HG03432 (cell line): ENCODE results near the gene FLT3LG.
A peak's percentile ranks its signal among the peaks of the same experiment; 100 is the strongest.

Experiments used
- ATAC-seq: cut with Tn5 transposase; IDR thresholded peaks from one replicate; pipeline ENCODE4 v1.9.1; 2021; ENCODE audit warnings: mild to moderate bottlenecking, moderate library complexity; ENCODE audit not compliant: unreplicated experiment

The FLT3LG gene

GRCh38 chr19:49507803-49508494 lies 33.9 kb downstream of the FLT3LG start:
- ATAC-seq, result no peak

DNA sequence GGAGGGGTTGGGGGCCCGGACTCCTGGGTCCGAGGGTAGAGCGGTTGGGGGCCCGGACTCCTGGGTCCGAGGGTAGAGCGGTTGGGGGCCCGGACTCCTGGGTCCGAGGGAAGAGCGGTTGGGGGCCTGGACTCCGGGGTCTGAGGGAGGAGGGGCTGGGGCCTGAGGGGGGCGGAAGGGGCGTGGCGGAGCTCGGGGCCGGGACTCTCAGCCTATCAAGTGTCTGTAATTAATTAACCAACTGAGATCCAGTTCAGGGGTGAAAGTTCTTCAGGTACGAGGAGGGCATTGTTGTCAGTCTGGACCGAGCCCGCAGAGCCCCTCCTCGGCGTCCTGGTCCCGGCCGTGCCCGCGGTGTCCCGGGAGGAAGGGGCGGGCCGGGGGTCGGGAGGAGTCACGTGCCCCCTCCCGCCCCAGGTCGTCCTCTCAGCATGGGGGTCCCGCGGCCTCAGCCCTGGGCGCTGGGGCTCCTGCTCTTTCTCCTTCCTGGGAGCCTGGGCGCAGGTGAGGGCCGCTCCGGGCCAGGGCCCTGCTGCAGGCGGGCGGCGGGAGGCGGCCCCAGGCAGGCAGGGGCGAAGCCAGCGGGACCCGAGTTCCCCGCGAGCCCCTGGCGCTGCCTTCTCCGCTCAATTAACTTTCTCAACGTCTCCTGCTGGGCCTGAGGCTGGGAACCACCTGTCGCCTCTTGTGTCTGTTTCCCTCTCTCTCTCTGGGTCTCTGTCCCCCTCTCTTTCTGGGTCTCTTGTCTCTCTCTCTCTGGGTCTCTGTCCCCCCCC lies 39.1 kb downstream of the FLT3LG start:
- no peak for ATAC-seq

GRCh38 chr19:49513746-49514118 lies 39.7 kb downstream of the FLT3LG start:
- no peak for ATAC-seq

GRCh38 chr19:49514151-49514550 lies 40.1 kb downstream of the FLT3LG start:
- no peak for ATAC-seq

GRCh38 chr19:49515767-49516166 lies 41.8 kb downstream of the FLT3LG start:
- no peak for ATAC-seq

DNA sequence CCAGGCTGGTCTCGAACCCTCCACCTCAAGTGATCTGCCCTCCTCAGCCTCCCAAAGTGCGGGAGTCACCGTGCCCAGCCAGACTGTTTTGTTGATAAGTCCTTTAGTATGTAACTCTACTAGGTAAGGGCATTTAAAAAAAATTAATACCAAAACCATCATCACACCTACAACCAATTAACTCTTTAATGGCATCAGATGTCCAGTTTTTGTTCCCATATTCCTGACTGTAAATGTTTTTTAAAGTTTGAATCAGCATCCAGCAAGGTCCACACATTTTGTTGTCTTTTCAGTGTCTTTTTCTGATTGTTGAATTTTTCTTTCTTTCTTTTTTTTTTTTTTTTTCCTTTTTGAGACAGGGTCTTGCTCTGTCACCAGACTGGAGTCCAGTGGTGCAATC lies 44.0 kb downstream of the FLT3LG start:
- no peak for ATAC-seq

- ATAC-seq, result no peak
Measured at GRCh38 chr19:49520705-49521319, 46.8 kb downstream of the FLT3LG start.

- no peak for ATAC-seq
Measured at GRCh38 chr19:49524812-49525455, 50.9 kb downstream of the FLT3LG start.

- no peak for ATAC-seq
Measured at GRCh38 chr19:49528211-49528771, 54.3 kb downstream of the FLT3LG start.

DNA sequence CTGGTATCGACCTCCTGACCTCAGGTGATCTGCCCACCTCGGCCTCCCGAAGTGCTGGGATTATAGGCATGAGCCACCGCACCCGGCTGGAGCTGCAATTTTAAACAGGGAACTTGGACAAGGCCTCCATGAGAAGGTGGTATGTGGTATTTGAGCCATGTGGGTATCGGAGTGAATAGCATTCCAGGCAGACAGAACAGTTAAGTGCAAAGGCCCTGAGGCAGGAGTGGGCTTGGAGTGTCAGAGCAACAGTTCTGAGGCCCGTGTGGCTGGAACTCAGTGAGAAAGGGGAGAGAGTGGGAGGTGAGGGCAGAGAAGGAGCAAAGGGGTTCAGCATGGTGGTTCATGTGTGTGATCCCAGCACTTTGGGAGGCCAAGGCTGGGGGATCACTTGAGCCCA lies 56.7 kb downstream of the FLT3LG start:
- no peak for ATAC-seq

DNA sequence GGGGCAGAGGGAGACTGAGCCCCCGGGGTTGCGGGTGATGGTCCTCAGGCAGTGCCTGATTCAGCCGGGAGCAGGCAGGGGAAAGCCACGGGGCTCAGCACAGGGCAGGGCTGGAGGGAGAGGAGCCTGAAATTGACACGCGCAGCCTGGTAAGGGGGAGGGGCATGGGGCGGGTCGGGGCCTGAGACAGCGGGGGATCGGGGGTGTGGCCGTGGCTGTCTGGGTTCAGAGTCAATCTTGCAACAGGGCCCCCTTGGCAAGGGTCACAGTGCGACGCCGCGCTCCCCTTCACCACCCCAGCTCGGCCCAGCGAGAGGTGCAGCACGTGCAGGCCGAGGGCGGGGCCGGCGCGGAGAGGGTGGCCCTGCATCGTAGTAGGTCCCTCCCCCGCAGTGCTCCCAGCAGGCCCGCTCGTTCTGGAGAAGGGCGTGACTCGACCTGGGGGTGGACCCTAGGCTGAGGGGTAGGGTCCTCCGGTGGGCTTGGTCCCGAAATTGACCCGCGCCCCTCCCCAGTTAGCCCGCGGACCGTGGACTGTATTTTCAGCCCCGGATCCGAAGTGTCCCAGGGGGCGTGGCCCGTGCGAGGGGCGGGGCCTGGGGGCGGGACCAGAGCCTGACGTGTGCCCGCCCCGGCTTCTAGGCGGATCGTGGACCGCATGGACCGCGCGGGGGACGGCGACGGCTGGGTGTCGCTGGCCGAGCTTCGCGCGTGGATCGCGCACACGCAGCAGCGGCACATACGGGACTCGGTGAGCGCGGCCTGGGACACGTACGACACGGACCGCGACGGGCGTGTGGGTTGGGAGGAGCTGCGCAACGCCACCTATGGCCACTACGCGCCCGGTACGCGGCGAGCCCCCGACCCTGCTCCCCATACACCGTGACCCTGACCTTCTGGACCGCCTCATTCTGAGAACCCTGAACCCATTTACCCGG lies 59.8 kb downstream of the FLT3LG start:
- peak; percentile 76 for ATAC-seq

- ATAC-seq, result no peak
Measured at GRCh38 chr19:49534632-49535385, 60.8 kb downstream of the FLT3LG start.
